Measurements from ENCODE around the gene POU5F1.
"Not testable (repeated sequence)": the region's sequence is repeated elsewhere in the genome, so short reads cannot be mapped to it uniquely, and the experiment has no call there.

Gene POU5F1

DNA sequence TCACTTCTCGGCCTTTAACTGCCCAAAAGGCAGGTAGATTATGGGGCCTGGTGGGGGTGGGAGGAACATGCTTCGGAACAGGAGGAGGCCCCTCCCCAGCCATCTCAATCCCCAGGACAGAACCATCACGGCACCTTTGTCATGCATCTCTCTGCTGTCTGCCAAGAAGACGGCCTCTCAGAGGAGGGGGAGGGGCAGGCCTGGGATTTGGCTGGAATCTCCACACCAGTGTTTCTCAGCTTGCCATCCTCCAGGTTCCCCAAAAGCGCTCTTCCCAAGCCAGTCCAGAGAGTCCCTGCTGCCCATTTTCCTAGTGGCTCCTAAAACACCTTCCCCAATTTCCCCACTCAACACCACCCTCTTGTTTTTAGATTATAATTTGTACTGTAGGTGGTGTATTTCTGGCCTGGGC, 2.5 kb upstream of the POU5F1 start:
- H3K4me3 ChIP-seq (ENCODE audit: low read depth, low read length) = no peak overlapping the region
- DNase-seq (ENCODE audit: low read depth) = no peak
- no peak for TF ChIP-seq POLR2A (IDR thresholded peaks at IDR 0.05; ENCODE audit: extremely low read depth, insufficient read length)
- no peak for TF ChIP-seq MYC (IDR thresholded peaks at IDR 0.05; ENCODE audit: low read depth, low read length)
- TF ChIP-seq, protein P1, sequence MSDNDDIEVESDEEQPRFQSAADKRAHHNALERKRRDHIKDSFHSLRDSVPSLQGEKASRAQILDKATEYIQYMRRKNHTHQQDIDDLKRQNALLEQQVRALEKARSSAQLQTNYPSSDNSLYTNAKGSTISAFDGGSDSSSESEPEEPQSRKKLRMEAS (IDR thresholded peaks at IDR 0.05; ENCODE audit: low read depth, low read length) = no peak
- TF ChIP-seq, protein P2, sequence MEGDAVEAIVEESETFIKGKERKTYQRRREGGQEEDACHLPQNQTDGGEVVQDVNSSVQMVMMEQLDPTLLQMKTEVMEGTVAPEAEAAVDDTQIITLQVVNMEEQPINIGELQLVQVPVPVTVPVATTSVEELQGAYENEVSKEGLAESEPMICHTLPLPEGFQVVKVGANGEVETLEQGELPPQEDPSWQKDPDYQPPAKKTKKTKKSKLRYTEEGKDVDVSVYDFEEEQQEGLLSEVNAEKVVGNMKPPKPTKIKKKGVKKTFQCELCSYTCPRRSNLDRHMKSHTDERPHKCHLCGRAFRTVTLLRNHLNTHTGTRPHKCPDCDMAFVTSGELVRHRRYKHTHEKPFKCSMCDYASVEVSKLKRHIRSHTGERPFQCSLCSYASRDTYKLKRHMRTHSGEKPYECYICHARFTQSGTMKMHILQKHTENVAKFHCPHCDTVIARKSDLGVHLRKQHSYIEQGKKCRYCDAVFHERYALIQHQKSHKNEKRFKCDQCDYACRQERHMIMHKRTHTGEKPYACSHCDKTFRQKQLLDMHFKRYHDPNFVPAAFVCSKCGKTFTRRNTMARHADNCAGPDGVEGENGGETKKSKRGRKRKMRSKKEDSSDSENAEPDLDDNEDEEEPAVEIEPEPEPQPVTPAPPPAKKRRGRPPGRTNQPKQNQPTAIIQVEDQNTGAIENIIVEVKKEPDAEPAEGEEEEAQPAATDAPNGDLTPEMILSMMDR (IDR thresholded peaks at IDR 0.05; ENCODE audit: low read depth, low read length) = no peak

DNA sequence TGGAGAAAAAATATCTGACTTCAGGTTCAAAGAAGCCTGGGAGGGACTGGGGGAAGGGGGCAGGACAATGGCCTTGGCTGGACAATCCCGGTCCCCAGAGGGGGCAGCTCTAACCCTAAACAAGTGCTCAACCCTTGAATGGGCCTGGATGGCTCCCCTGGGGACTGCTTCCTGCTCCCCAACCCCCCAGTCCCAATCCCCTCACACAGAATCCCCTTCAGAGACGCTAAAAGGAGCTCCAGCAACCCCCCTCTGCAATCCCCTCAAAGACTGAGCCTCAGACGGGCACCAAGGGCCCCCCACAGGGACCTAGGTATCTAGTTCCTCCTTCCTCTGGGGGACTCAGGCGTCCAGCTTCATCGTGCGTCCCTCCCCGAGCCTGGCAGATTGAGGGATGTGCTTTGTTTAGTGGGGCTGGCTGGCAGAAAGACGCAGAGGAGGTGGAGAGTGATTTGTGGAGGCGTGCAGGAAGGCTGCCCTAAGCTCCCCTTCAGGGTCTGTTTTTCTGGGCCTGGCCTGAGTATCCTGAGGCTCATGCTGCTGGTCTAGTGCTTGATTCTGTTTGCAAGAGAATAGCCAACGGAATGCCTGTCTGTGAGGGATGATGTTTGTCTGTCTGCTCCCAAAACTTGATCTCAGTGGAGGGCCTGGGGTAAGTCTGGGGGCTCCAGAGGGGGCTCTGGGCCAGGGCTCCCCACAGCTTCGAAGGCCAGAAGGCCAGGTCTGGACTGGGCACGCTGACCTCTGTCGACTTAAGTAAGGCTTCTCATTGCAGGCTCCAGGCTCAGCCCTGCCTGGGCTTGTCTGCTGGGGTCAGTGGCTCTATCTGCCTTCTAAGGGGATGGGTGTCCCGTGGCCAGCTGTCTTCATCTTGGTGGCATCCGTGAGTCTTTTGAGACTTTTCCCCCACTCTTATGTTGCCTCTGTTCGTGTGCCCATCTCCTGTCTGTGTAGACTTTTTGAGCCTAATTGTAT, 1.7 kb upstream of the POU5F1 start:
- no peak for DNase-seq (ENCODE audit: low read depth)
- TF ChIP-seq, protein P1 (IDR thresholded peaks at IDR 0.05; ENCODE audit: low read depth, low read length) = no peak
- TF ChIP-seq MYC (IDR thresholded peaks at IDR 0.05; ENCODE audit: low read depth, low read length) = no peak
- TF ChIP-seq, protein P2 (IDR thresholded peaks at IDR 0.05; ENCODE audit: low read depth, low read length) = no peak
- TF ChIP-seq POLR2A (IDR thresholded peaks at IDR 0.05; ENCODE audit: extremely low read depth, insufficient read length) = no peak
- no peak overlapping the region for H3K4me3 ChIP-seq (ENCODE audit: low read depth, low read length)

DNA sequence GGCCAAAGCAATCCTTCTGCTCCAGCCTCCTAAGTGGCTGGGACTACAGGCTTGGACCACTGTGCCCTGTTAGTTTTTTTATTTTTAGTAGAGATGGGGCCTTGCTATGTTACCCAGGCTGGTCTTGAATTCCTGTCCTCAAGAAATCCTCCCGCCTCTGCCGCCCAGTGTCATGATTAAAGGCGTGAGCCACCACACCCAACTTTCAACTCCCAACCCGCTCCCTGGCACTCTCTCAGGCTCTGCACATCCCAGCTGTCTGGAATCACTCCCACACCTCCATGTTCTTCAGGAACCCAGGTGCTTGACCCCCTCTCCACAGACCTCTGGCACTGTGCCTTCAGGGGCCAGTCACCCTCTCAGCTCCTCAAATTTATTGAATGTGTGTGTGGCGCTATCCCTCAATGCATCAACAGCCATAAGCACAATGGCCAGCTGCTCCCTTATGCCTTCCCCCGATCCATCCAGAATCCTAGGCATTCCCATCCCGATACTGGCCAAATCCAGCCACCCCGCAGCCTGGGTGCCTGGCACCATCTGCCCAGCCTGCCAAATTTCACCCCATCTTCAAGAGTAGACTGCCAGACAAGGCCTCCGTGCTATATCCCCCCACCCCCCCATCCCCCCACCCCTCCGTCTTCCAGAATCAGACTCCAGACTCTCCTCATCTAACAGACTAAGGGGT, 647 bp upstream of the POU5F1 start:
- TF ChIP-seq, protein P2 (IDR thresholded peaks at IDR 0.05; ENCODE audit: low read depth, low read length) = no peak
- TF ChIP-seq POLR2A (IDR thresholded peaks at IDR 0.05; ENCODE audit: extremely low read depth, insufficient read length) = no peak
- no peak for TF ChIP-seq MYC (IDR thresholded peaks at IDR 0.05; ENCODE audit: low read depth, low read length)
- TF ChIP-seq, protein P1 (IDR thresholded peaks at IDR 0.05; ENCODE audit: low read depth, low read length) = no peak
- H3K4me3 ChIP-seq (ENCODE audit: low read depth, low read length) = no peak overlapping the region
- no peak for DNase-seq (ENCODE audit: low read depth)

DNA sequence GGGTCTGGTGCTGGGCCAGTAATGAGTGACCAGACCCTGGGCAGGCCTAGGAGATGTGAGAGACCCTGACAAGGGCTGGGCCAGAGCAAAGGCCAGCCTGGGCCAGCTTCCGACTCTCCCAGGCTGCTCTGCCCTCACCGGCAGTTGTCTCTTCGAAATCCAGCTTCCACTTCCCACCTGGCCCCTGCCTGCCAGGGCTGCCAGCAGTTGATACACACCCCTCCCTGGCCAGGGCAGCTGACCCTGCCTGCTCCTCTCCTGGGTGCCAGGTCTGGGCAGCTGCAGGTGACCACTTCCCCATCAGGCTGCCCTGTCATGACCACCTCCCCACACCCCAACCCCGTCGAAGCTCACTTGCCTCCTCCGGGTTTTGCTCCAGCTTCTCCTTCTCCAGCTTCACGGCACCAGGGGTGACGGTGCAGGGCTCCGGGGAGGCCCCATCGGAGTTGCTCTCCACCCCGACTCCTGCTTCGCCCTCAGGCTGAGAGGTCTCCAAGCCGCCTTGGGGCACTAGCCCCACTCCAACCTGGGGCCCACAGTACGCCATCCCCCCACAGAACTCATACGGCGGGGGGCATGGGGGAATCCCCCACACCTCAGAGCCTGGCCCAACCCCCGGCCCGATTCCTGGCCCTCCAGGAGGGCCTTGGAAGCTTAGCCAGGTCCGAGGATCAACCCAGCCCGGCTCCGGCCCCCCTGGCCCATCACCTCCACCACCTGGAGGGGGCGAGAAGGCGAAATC, 453 bp downstream of the POU5F1 start:
- not testable (repeated sequence) for DNase-seq (ENCODE audit: low read depth); H3K4me3 ChIP-seq (ENCODE audit: low read depth, low read length)

DNA sequence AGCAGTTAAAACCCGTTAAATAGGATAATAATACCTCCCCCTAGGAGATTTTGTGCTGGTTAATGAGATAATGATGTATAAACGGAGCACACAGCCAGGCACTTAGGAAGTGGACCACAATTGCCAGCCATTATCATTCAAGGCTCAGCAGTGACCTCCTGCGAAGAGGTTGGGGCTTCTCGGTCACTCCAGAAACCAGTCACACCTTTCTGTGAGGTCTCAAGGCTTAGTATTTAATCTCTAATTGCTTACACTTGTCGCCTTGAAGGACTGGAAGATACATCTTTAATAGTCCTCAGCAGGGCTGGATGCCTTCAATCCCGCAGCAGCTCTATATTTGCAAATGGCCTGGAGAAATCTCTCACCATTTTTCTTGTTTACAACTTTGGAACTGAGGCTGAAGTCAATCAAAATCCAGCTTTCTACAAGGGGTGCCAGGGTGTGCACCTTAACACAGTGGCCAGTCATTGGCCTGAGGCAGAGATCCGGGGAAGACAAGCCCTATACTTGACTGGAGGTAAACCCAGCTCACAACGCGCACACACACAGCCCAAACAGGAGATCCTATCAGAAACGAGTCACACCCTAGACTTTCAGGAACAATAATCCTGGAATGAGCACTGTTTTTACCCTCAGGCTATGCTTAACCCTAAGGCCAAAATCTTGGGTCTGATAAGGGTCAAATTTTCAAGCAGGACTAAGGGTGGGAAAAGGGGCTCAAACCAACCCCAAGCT, 1.2 kb downstream of the POU5F1 start:
- no peak overlapping the region for H3K4me3 ChIP-seq (ENCODE audit: low read depth, low read length)
- DNase-seq (ENCODE audit: low read depth) = no peak
- TF ChIP-seq POLR2A (IDR thresholded peaks at IDR 0.05; ENCODE audit: extremely low read depth, insufficient read length) (no peak), MYC (IDR thresholded peaks at IDR 0.05; ENCODE audit: low read depth, low read length) (no peak)
- TF ChIP-seq, protein P2 (IDR thresholded peaks at IDR 0.05; ENCODE audit: low read depth, low read length) = no peak
- TF ChIP-seq, protein P1 (IDR thresholded peaks at IDR 0.05; ENCODE audit: low read depth, low read length) = no peak

All from NB4 (cell line).